Caco-2 (cell line): Measurements from ENCODE around the gene PDK1. TPM values are rescaled to one million over a fixed set of nuclear protein-coding genes. Genes with fewer than 3 reads are reported as not detected.

Experiments
- BruUV-seq: library from RNA; stranded (reverse); fragments of 400-500 nt; replicated peaks from 2 replicates; lab custom pipeline; 2021; lab: Mats Ljungman, UMichigan
- CTCF ChIA-PET: fragments of 300-600 bp; sonication (Branson Sonifier 250); formaldehyde crosslinking; loops from one replicate; lab custom pipeline; 2022; ENCODE audit warnings: antibody characterized with exemption; lab: Charles Lee
- POLR2A ChIA-PET: fragments of 300-600 bp; sonication (Branson Sonifier 250); formaldehyde crosslinking; loops from one replicate; lab custom pipeline; 2022; ENCODE audit warnings: antibody characterized with exemption; lab: Charles Lee
- DNase-seq, 2 experiments: peaks; one replicate each; pipeline versions ENCODE4 v3.0.0 to v3.0.0-alpha.2; 2020 to 2022
- H3K27me3 ChIP-seq: replicated peaks from 2 replicates; pipeline ENCODE4 v1.6.0; 2011; ENCODE audit warnings: low read length; ENCODE audit not compliant: control insufficient read depth, insufficient read depth
- H3K36me3 ChIP-seq: 2 replicates; pipeline ENCODE4 v1.5.1; 2011; ENCODE audit warnings: low read length; ENCODE audit not compliant: control insufficient read depth, insufficient read depth
- H3K4me1 ChIP-seq: fragments of 250-450 bp; sonication (Bioruptor Pico); 2 replicates; pipeline ENCODE4 v1.5.1; 2020; ENCODE audit warnings: mild to moderate bottlenecking
- H3K4me3 ChIP-seq: 2 replicates; pipeline ENCODE4 v1.5.1; 2011; ENCODE audit warnings: low read depth, mild to moderate bottlenecking, control low read depth, low read length
- H3K9me3 ChIP-seq: fragments of 250-450 bp; sonication (Bioruptor Pico); 2 replicates; pipeline ENCODE4 v1.5.1; 2020; ENCODE audit warnings: mild to moderate bottlenecking, moderate library complexity
- H3K27ac Mint-ChIP-seq: one replicate; pipeline ENCODE4 v1.8.0; 2022; ENCODE audit warnings: mixed read lengths; ENCODE audit not compliant: unreplicated experiment
- H3K27me3 Mint-ChIP-seq: one replicate; pipeline ENCODE4 v1.8.0; 2022; ENCODE audit warnings: mixed read lengths; ENCODE audit not compliant: insufficient read depth, unreplicated experiment
- H3K36me3 Mint-ChIP-seq: one replicate; pipeline ENCODE4 v1.8.0; 2022; ENCODE audit warnings: mild to moderate bottlenecking, mixed read lengths; ENCODE audit not compliant: insufficient read depth, unreplicated experiment
- H3K4me1 Mint-ChIP-seq: one replicate; pipeline ENCODE4 v1.8.0; 2022; ENCODE audit warnings: low read depth, mixed read lengths; ENCODE audit not compliant: unreplicated experiment
- H3K4me3 Mint-ChIP-seq: one replicate; pipeline ENCODE4 v1.8.0; 2022; ENCODE audit warnings: mild to moderate bottlenecking, moderate library complexity, mixed read lengths; ENCODE audit not compliant: unreplicated experiment
- H3K9me3 Mint-ChIP-seq: one replicate; pipeline ENCODE4 v1.8.0; 2022; ENCODE audit warnings: mixed read lengths; ENCODE audit not compliant: unreplicated experiment
- CTCF ChIP-seq, 2 experiments: fragments of 200-600 bp in 1 of 2; IDR thresholded peaks; 1 replicate in 1 of 2; 2 replicates in 1 of 2; pipeline versions ENCODE4 v1.5.1 to v1.8.0; 2011 to 2022; ENCODE audit warnings: antibody characterized with exemption in 1 of 2, control low read depth in 1 of 2, inconsistent platforms in 1 of 2, low read depth in 1 of 2, low read length in 1 of 2, mild to moderate bottlenecking in 1 of 2, moderate library complexity in 1 of 2; ENCODE audit not compliant: insufficient read depth in 1 of 2, severe bottlenecking in 1 of 2, unreplicated experiment in 1 of 2
- intact Hi-C: fragments of 100-400 bp; cut with micrococcal nuclease; formaldehyde crosslinking; loops from one replicate; pipeline ENCODE4 v1.10.0; 2022; ENCODE audit not compliant: unreplicated experiment
- total RNA-seq: library from RNA; stranded (reverse); gene quantifications from 2 replicates; pipeline ENCODE4 v1.2.3, GENCODE V29; 2022

The PDK1 gene
- total RNA-seq, 1 experiment from 2014 or later, result 11.0 TPM

GRCh38 chr2:172572981-172573380 lies 17.1 kb downstream of the PDK1 start:
- Histone ChIP-seq H3K36me3 (no peaks in the 10 kb centered on the region), H3K4me1 (no peaks in the 10 kb centered on the region), H3K9me3 (peaks cover 5% of the 10 kb centered on the region; the same call in 1 of the 2 replicates), H3K4me3 (no peak overlapping the region), H3K27me3 (no peaks in the 10 kb centered on the region)
- Mint-ChIP-seq H3K27me3 (no peaks in the 10 kb centered on the region), H3K9me3 (peaks cover 38% of the 10 kb centered on the region), H3K36me3 (no peaks in the 10 kb centered on the region), H3K27ac (no peak overlapping the region), H3K4me1 (no peaks in the 10 kb centered on the region), H3K4me3 (no peak overlapping the region)
- intact Hi-C loops, result no loop called here
- POLR2A ChIA-PET, result no interaction called here
- no peak for TF ChIP-seq CTCF (IDR thresholded peaks at IDR 0.05; ENCODE audit: insufficient read depth in 1 of 2, low read depth in 1 of 2, low read length in 1 of 2, severe bottlenecking in 1 of 2, unreplicated experiment in 1 of 2)
- BruUV-seq, result no TSS peak
- DNase-seq, result no peak
- CTCF ChIA-PET, result no interaction called here

GRCh38 chr2:172574965-172575364 lies 19.1 kb downstream of the PDK1 start:
- Histone ChIP-seq H3K4me1 (no peaks in the 10 kb centered on the region), H3K36me3 (peaks cover 2% of the 10 kb centered on the region; the same call in 1 of the 2 replicates), H3K27me3 (no peaks in the 10 kb centered on the region), H3K9me3 (peaks cover 5% of the 10 kb centered on the region; the same call in 1 of the 2 replicates), H3K4me3 (no peak overlapping the region)
- BruUV-seq, result no TSS peak
- no peaks in the 10 kb centered on the region for H3K36me3 Mint-ChIP-seq
- H3K27me3 Mint-ChIP-seq, result no peaks in the 10 kb centered on the region
- H3K27ac Mint-ChIP-seq, result no peak overlapping the region
- intact Hi-C loops, result no loop called here
- no peak for DNase-seq
- TF ChIP-seq CTCF (IDR thresholded peaks at IDR 0.05; ENCODE audit: insufficient read depth in 1 of 2, low read depth in 1 of 2, low read length in 1 of 2, severe bottlenecking in 1 of 2, unreplicated experiment in 1 of 2), result no peak
- ChIA-PET POLR2A (no interaction called here), CTCF (no interaction called here)
- H3K4me3 Mint-ChIP-seq, result no peak overlapping the region
- peaks cover 56% of the 10 kb centered on the region for H3K9me3 Mint-ChIP-seq
- H3K4me1 Mint-ChIP-seq, result no peaks in the 10 kb centered on the region

GRCh38 chr2:172578054-172578453 lies 22.2 kb downstream of the PDK1 start:
- Mint-ChIP-seq H3K4me1 (no peaks in the 10 kb centered on the region), H3K27ac (no peak overlapping the region), H3K4me3 (no peak overlapping the region), H3K36me3 (peaks cover 6% of the 10 kb centered on the region), H3K9me3 (peaks cover 59% of the 10 kb centered on the region), H3K27me3 (no peaks in the 10 kb centered on the region)
- POLR2A ChIA-PET, result no interaction called here
- CTCF ChIA-PET, result no interaction called here
- H3K4me1 ChIP-seq, result no peaks in the 10 kb centered on the region
- intact Hi-C loops, result no loop called here
- no TSS peak for BruUV-seq
- H3K36me3 ChIP-seq, result peaks cover 2% of the 10 kb centered on the region; the same call in 1 of the 2 replicates
- no peak overlapping the region for H3K4me3 ChIP-seq
- no peak for DNase-seq
- TF ChIP-seq CTCF (IDR thresholded peaks at IDR 0.05; ENCODE audit: insufficient read depth in 1 of 2, low read depth in 1 of 2, low read length in 1 of 2, severe bottlenecking in 1 of 2, unreplicated experiment in 1 of 2), result no peak
- H3K27me3 ChIP-seq, result no peaks in the 10 kb centered on the region
- H3K9me3 ChIP-seq, result peaks cover 5% of the 10 kb centered on the region; the same call in 1 of the 2 replicates
